MM.1S (cell line): ENCODE data around the gene FNDC10.

Experiments
- DNase-seq: peaks from one replicate; pipeline ENCODE4 v3.0.0-alpha.2; 2015
- H2AFZ ChIP-seq: fragments of 300-600 bp; sonication (generic); 2 replicates; pipeline ENCODE4 v1.6.0; 2016; ENCODE audit warnings: antibody characterized with exemption, low read length
- H3F3A ChIP-seq: fragments of 300-600 bp; sonication (generic); 2 replicates; pipeline ENCODE4 v1.6.1; 2016; ENCODE audit warnings: mild to moderate bottlenecking, antibody characterized with exemption, low read length, moderate library complexity, mixed read lengths; ENCODE audit not compliant: insufficient read depth
- H3K27ac ChIP-seq: fragments of 300-600 bp; sonication (generic); 2 replicates; pipeline ENCODE4 v1.5.1; 2016; ENCODE audit warnings: mild to moderate bottlenecking, low read length
- H3K27me3 ChIP-seq: fragments of 300-600 bp; sonication (generic); replicated peaks from 2 replicates; pipeline ENCODE4 v1.6.0; 2016; ENCODE audit warnings: low read length; ENCODE audit not compliant: insufficient read depth
- H3K36me3 ChIP-seq: fragments of 300-600 bp; sonication (generic); replicated peaks from 2 replicates; pipeline ENCODE4 v1.6.1; 2016; ENCODE audit warnings: mild to moderate bottlenecking, low read length, mixed read lengths; ENCODE audit not compliant: insufficient read depth
- H3K4me1 ChIP-seq: fragments of 300-600 bp; sonication (generic); 2 replicates; pipeline ENCODE4 v1.6.1; 2016; ENCODE audit warnings: low read length, mixed read lengths
- H3K4me2 ChIP-seq: fragments of 300-600 bp; sonication (generic); 2 replicates; pipeline ENCODE4 v1.6.0; 2016; ENCODE audit warnings: low read depth, low read length
- H3K4me3 ChIP-seq: fragments of 300-600 bp; sonication (generic); 2 replicates; pipeline ENCODE4 v1.5.1; 2016; ENCODE audit warnings: low read length, mixed read lengths
- H3K79me2 ChIP-seq: fragments of 300-600 bp; sonication (generic); 2 replicates; pipeline ENCODE4 v1.6.1; 2016; ENCODE audit warnings: mixed run types, low read length, mixed read lengths
- H3K9ac ChIP-seq: fragments of 300-600 bp; sonication (generic); 2 replicates; pipeline ENCODE4 v1.6.1; 2016; ENCODE audit warnings: low read length, mixed read lengths
- H3K9me2 ChIP-seq: fragments of 300-600 bp; sonication (generic); replicated peaks from 2 replicates; pipeline ENCODE4 v1.6.1; 2016; ENCODE audit warnings: mild to moderate bottlenecking, low read length, mixed read lengths; ENCODE audit not compliant: insufficient read depth
- H3K9me3 ChIP-seq: fragments of 300-600 bp; sonication (generic); replicated peaks from 2 replicates; pipeline ENCODE4 v1.6.1; 2016; ENCODE audit warnings: mild to moderate bottlenecking, low read length, mixed read lengths; ENCODE audit not compliant: insufficient read depth
- H4K20me1 ChIP-seq: fragments of 300-600 bp; sonication (generic); 2 replicates; pipeline ENCODE4 v1.6.1; 2016; ENCODE audit warnings: mild to moderate bottlenecking, low read length, moderate library complexity, mixed read lengths; ENCODE audit not compliant: insufficient read depth
- CTCF ChIP-seq: fragments of 300-600 bp; sonication (generic); IDR thresholded peaks from 2 replicates; pipeline ENCODE4 v1.5.1; 2016; ENCODE audit warnings: antibody characterized with exemption, low read length, mixed read lengths
- EZH2 ChIP-seq: fragments of 300-600 bp; sonication (generic); optimal IDR thresholded peaks from 2 replicates; pipeline ENCODE3; 2017; ENCODE audit warnings: low read depth, mild to moderate bottlenecking, antibody characterized with exemption, low read length, mixed read lengths
- EZH2phosphoT487 ChIP-seq: fragments of 300-600 bp; sonication (generic); IDR thresholded peaks from 2 replicates; pipeline ENCODE4 v1.6.1; 2018; ENCODE audit warnings: antibody characterized with exemption, low read length

FNDC10 gene

GRCh38 chr1:1625404-1625775 is 25.5 kb upstream of the FNDC10 start:
- Histone ChIP-seq H3K79me2 (no peaks in the 10 kb centered on the region), H3K4me1 (no peaks in the 10 kb centered on the region), H2AFZ (no peak overlapping the region)

GRCh38 chr1:1624443-1625403 is 24.8 kb upstream of the FNDC10 start:
- Histone ChIP-seq H3K4me1 (no peaks in the 10 kb centered on the region), H3F3A (no peaks in the 10 kb centered on the region), H3K4me2 (no peak overlapping the region), H3K4me3 (no peak overlapping the region), H3K36me3 (no peaks in the 10 kb centered on the region), H3K27me3 (no peaks in the 10 kb centered on the region), H3K27ac (no peak overlapping the region), H3K79me2 (no peaks in the 10 kb centered on the region), H3K9me2 (no peaks in the 10 kb centered on the region), H2AFZ (no peak overlapping the region), H3K9me3 (no peaks in the 10 kb centered on the region), H4K20me1 (no peaks in the 10 kb centered on the region), H3K9ac (no peak overlapping the region)
- no peak for TF ChIP-seq CTCF
- no peak for TF ChIP-seq EZH2
- no peak for TF ChIP-seq EZH2phosphoT487
- no peak for DNase-seq

More at GRCh38 chr1:1625404-1625775, 25.5 kb upstream of the FNDC10 start:
- Histone ChIP-seq H3K27me3 (no peaks in the 10 kb centered on the region), H4K20me1 (no peaks in the 10 kb centered on the region), H3F3A (no peaks in the 10 kb centered on the region), H3K9me2 (no peaks in the 10 kb centered on the region), H3K9me3 (no peaks in the 10 kb centered on the region), H3K36me3 (no peaks in the 10 kb centered on the region), H3K27ac (no peak overlapping the region), H3K4me3 (no peak overlapping the region), H3K4me2 (no peak overlapping the region), H3K9ac (no peak overlapping the region)
- DNase-seq: no peak
- no peak for TF ChIP-seq EZH2
- TF ChIP-seq CTCF: no peak
- no peak for TF ChIP-seq EZH2phosphoT487

- no peaks in the 10 kb centered on the region for H3K9me3 ChIP-seq
- no peak for DNase-seq
- H3K9me2 ChIP-seq: no peaks in the 10 kb centered on the region
- no peaks in the 10 kb centered on the region for H3K4me1 ChIP-seq
- TF ChIP-seq EZH2 (no peak), CTCF (no peak), EZH2phosphoT487 (no peak)
- H3K4me2 ChIP-seq: no peak overlapping the region
- no peaks in the 10 kb centered on the region for H3K27me3 ChIP-seq
- no peak overlapping the region for H2AFZ ChIP-seq
- no peaks in the 10 kb centered on the region for H4K20me1 ChIP-seq
- H3K79me2 ChIP-seq: no peaks in the 10 kb centered on the region
- H3K4me3 ChIP-seq: no peak overlapping the region
- H3K36me3 ChIP-seq: no peaks in the 10 kb centered on the region
- H3K27ac ChIP-seq: no peak overlapping the region
- no peaks in the 10 kb centered on the region for H3F3A ChIP-seq
- H3K9ac ChIP-seq: no peak overlapping the region
Measured at GRCh38 chr1:1623631-1624442, 23.9 kb upstream of the FNDC10 start.
